GM12872 (cell line): ENCODE results near the gene SORD.

Experiments used
- TF ChIP-seq, protein P1 (sequence below): IDR thresholded peaks from 3 replicates; pipeline ENCODE4 v1.5.1; 2011; ENCODE audit warnings: low read depth, mild to moderate bottlenecking, low read length, moderate library complexity; ENCODE audit not compliant: insufficient read depth

SORD gene

DNA sequence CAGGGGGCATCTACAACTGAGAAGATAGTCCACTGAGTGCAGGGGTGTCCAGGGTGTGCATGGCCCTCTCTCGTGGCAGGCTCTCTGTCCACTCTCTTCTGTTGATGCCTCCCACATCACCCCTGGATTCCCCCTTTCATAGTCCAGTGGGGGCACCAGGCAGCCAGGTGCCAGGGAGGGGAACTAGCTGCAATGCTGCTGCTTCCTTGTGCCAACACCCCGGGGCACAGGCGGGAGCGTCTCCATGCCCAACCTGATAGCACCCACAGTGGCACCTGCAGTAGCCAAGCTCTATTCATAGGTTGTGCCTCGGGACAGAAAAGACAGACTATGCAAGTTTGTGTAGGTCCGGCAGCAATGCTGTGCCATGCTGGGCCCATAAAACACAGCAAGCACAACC is 79.2 kb downstream of the SORD start:
- TF ChIP-seq, protein P1, sequence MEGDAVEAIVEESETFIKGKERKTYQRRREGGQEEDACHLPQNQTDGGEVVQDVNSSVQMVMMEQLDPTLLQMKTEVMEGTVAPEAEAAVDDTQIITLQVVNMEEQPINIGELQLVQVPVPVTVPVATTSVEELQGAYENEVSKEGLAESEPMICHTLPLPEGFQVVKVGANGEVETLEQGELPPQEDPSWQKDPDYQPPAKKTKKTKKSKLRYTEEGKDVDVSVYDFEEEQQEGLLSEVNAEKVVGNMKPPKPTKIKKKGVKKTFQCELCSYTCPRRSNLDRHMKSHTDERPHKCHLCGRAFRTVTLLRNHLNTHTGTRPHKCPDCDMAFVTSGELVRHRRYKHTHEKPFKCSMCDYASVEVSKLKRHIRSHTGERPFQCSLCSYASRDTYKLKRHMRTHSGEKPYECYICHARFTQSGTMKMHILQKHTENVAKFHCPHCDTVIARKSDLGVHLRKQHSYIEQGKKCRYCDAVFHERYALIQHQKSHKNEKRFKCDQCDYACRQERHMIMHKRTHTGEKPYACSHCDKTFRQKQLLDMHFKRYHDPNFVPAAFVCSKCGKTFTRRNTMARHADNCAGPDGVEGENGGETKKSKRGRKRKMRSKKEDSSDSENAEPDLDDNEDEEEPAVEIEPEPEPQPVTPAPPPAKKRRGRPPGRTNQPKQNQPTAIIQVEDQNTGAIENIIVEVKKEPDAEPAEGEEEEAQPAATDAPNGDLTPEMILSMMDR = no peak

GRCh38 chr15:45105586-45105985 is 82.6 kb downstream of the SORD start:
- TF ChIP-seq, protein P1 = no peak

DNA sequence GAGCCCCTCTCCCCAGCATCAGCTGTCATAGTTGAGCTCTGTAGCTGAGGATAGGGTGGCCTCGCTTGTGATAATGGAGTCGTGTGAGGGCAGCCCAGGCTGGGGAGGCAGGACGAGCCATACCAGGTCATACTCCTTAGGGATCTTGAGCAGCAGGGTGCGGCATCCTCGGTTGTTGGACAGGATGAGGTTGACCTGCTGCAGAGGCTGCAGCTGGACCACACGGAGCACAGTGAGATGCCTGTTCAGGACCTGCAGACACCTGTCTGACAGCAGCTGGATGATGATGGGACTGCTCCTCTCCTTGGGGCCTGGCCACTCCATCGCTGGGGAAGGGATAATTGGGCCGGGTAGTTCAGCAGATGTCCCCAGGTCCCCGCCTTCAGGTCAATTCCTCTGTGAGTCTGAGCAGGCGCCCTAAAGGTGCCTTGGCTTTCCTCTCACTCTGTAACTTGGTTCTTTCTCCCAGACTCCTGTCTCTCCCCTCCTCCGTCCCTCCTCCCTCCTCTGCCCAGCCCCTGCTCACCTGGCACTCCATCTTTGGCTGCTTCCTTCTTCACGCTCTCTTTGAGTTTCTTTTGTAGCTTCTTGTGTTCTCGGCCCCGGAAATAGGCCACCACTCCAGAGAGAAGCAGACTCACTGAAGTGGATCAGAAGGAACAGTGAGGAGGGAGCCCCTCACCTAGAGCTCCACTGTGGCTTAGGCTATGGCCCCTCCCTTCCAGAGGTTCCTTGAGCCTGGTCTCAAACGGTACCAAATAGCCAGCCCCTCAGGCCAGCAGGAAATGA is 83.2 kb downstream of the SORD start:
- TF ChIP-seq, protein P1 = no peak

GRCh38 chr15:45107941-45108630 is 85.1 kb downstream of the SORD start:
- TF ChIP-seq, protein P1 = no peak

GRCh38 chr15:45110256-45110820 is 87.3 kb downstream of the SORD start:
- TF ChIP-seq, protein P1 = peak; percentile 25; the same call in 1 of the 3 replicates

GRCh38 chr15:45111390-45112142 is 88.6 kb downstream of the SORD start:
- TF ChIP-seq, protein P1 = no peak

GRCh38 chr15:45112143-45112590 is 89.2 kb downstream of the SORD start:
- TF ChIP-seq, protein P1 = no peak
